Naive thymus-derived CD4-positive, alpha-beta T cell (primary cell): ENCODE data around the gene TMEM40. TPM values are rescaled to one million over a fixed set of nuclear protein-coding genes. Genes with fewer than 3 reads are reported as not detected.

Experiments
- ATAC-seq: fragments of 150-1000 bp; cut with Tn5 transposase; 2 replicates; pipeline ENCODE4 v1.10.0; 2021; ENCODE audit warnings: mild to moderate bottlenecking, moderate library complexity
- CTCF ChIA-PET: fragments of 350-600 bp; sonication (Branson Sonifier 250); formaldehyde crosslinking; loops from one replicate; lab custom pipeline; 2021; ENCODE audit warnings: antibody characterized with exemption; lab: Charles Lee
- POLR2A ChIA-PET: fragments of 350-600 bp; sonication (Branson Sonifier 250); formaldehyde crosslinking; loops from one replicate; lab custom pipeline; 2021; ENCODE audit warnings: antibody characterized with exemption, inconsistent platforms; lab: Charles Lee
- DNase-seq, 9 donors: peaks; one replicate each; pipeline versions ENCODE4 v3.0.0 to v3.0.0-alpha.2; 2020 to 2022; ENCODE audit warnings: mixed read lengths in 1 of 9
- H3K27ac ChIP-seq: one replicate; pipeline ENCODE4 v1.7.0; 2013; ENCODE audit warnings: mild to moderate bottlenecking, low read depth, low read length, moderate library complexity
- H3K27me3 ChIP-seq, 2 donors: one replicate each; pipeline ENCODE4 v1.7.0; 2013; ENCODE audit warnings: low read length in 2 of 2, mild to moderate bottlenecking in 2 of 2, moderate library complexity in 2 of 2; ENCODE audit not compliant: control insufficient read depth in 2 of 2, insufficient read depth in 2 of 2
- H3K36me3 ChIP-seq, 3 experiments: 1 replicate in 2 of 3; 2 replicates in 1 of 3; pipeline ENCODE4 v1.7.0; 2013; ENCODE audit warnings: low read length in 3 of 3, mild to moderate bottlenecking in 3 of 3, moderate library complexity in 1 of 3; ENCODE audit not compliant: insufficient read depth in 3 of 3, control insufficient read depth in 2 of 3
- H3K4me1 ChIP-seq, 2 donors: one replicate each; pipeline ENCODE4 v1.7.0; 2013; ENCODE audit warnings: low read length in 2 of 2, mild to moderate bottlenecking in 2 of 2, moderate library complexity in 1 of 2; ENCODE audit not compliant: control insufficient read depth in 2 of 2, insufficient read depth in 2 of 2
- H3K4me3 ChIP-seq: 2 replicates; pipeline ENCODE4 v1.7.0; 2013; ENCODE audit warnings: mild to moderate bottlenecking, low read length
- H3K9me3 ChIP-seq, 3 experiments: 1 replicate in 2 of 3; 2 replicates in 1 of 3; pipeline ENCODE4 v1.7.0; 2013; ENCODE audit warnings: low read length in 3 of 3; ENCODE audit not compliant: control insufficient read depth in 2 of 3
- H3K27ac Mint-ChIP-seq, 9 donors: one replicate each; pipeline ENCODE4 v1.8.0; 2020 to 2022; ENCODE audit warnings: mixed read lengths in 9 of 9, mild to moderate bottlenecking in 8 of 9, moderate library complexity in 5 of 9, inconsistent platforms in 2 of 9
- H3K27me3 Mint-ChIP-seq, 5 donors: one replicate each; pipeline ENCODE4 v1.8.0; 2021 to 2022; ENCODE audit warnings: mixed read lengths in 5 of 5, mild to moderate bottlenecking in 1 of 5
- H3K36me3 Mint-ChIP-seq, 5 donors: one replicate each; pipeline ENCODE4 v1.8.0; 2020 to 2022; ENCODE audit warnings: mixed read lengths in 5 of 5, mild to moderate bottlenecking in 3 of 5, inconsistent platforms in 1 of 5
- H3K4me1 Mint-ChIP-seq, 7 donors: one replicate each; pipeline ENCODE4 v1.8.0; 2020 to 2022; ENCODE audit warnings: mixed read lengths in 7 of 7, mild to moderate bottlenecking in 3 of 7, inconsistent platforms in 1 of 7
- H3K4me3 Mint-ChIP-seq, 10 donors: one replicate each; pipeline ENCODE4 v1.8.0; 2020 to 2022; ENCODE audit warnings: mild to moderate bottlenecking in 10 of 10, mixed read lengths in 10 of 10, moderate library complexity in 6 of 10, inconsistent platforms in 2 of 10
- H3K9me3 Mint-ChIP-seq, 11 donors: one replicate each; pipeline ENCODE4 v1.8.0; 2020 to 2022; ENCODE audit warnings: mixed read lengths in 11 of 11, mild to moderate bottlenecking in 4 of 11, inconsistent platforms in 1 of 11, moderate library complexity in 1 of 11
- intact Hi-C, 2 donors: fragments of 100-400 bp; cut with micrococcal nuclease; formaldehyde crosslinking; loops; one replicate each; pipeline ENCODE4 v1.15.1; 2023
- polyA plus RNA-seq, 2 donors: library from polyadenylated mRNA; unstranded; fragments of 300-500 nt; fragmentation: Illumina TruSeq; gene quantifications; one replicate each; pipeline ENCODE4 v1.2.3, GENCODE V29; 2021
- total RNA-seq, 6 experiments: library from RNA in 5 of 6; stranded (reverse) in 5 of 6; gene quantifications; 1 replicate in 5 of 6; 2 replicates in 1 of 6; pipeline ENCODE4 v1.2.3 and lab custom pipeline; 2021 to 2026

The TMEM40 gene
- total and polyA plus RNA-seq, 7 experiments from 2014 or later = 1.1 TPM; not detected in 6

GRCh38 chr3:12764171-12764776 lies 5.2 kb upstream of the TMEM40 start:
- intact Hi-C loops = no loop called here
- no peaks in the 10 kb centered on the region for H3K27me3 Mint-ChIP-seq
- H3K4me1 Mint-ChIP-seq = no peaks in the 10 kb centered on the region
- DNase-seq = no peak
- POLR2A ChIA-PET = no interaction called here
- Histone ChIP-seq H3K27ac (no peak overlapping the region), H3K36me3 (no peaks in the 10 kb centered on the region), H3K4me1 (no peaks in the 10 kb centered on the region), H3K4me3 (no peak overlapping the region), H3K27me3 (peaks cover 0 to 2% of the 10 kb centered on the region in 2 donors), H3K9me3 (no peaks in the 10 kb centered on the region)
- H3K27ac Mint-ChIP-seq = no peak overlapping the region
- no peak for ATAC-seq
- peaks cover 0 to 2% (median 0%) of the 10 kb centered on the region in 11 donors for H3K9me3 Mint-ChIP-seq
- no peak overlapping the region for H3K4me3 Mint-ChIP-seq
- no peaks in the 10 kb centered on the region for H3K36me3 Mint-ChIP-seq
- CTCF ChIA-PET = interaction anchor here (1.2 kb wide), 1 partner anchor 20 kb away, joined by 4 read pairs; no protein-coding TSS in a partner anchor

GRCh38 chr3:12759693-12760565 lies 870 bp upstream of the TMEM40 start:
- intact Hi-C loops = no loop called here
- peak overlapping the region in 1 of 9 donors; percentile 23 for H3K27ac Mint-ChIP-seq
- DNase-seq (no peak), ATAC-seq (no peak)
- no peaks in the 10 kb centered on the region for H3K9me3 ChIP-seq
- no peak overlapping the region for H3K4me3 Mint-ChIP-seq
- ChIA-PET CTCF (no interaction called here), POLR2A (no interaction called here)
- no peaks in the 10 kb centered on the region for H3K4me1 ChIP-seq
- H3K27ac ChIP-seq = no peak overlapping the region
- H3K4me3 ChIP-seq = no peak overlapping the region
- H3K9me3 Mint-ChIP-seq = peaks cover 0 to 2% (median 0%) of the 10 kb centered on the region in 11 donors
- H3K27me3 ChIP-seq = peaks cover 0 to 2% of the 10 kb centered on the region in 2 donors
- peaks cover 0 to 5% (median 4%) of the 10 kb centered on the region in 5 donors for H3K27me3 Mint-ChIP-seq
- peaks cover 0 to 6% (median 0%) of the 10 kb centered on the region in 7 donors for H3K4me1 Mint-ChIP-seq
- no peaks in the 10 kb centered on the region for H3K36me3 Mint-ChIP-seq
- H3K36me3 ChIP-seq = no peaks in the 10 kb centered on the region

GRCh38 chr3:12758025-12758781 lies 856 bp downstream of the TMEM40 start:
- no peak overlapping the region for H3K4me3 ChIP-seq
- Mint-ChIP-seq H3K27me3 (peaks cover 0 to 5% (median 4%) of the 10 kb centered on the region in 5 donors), H3K4me3 (no peak overlapping the region), H3K36me3 (no peaks in the 10 kb centered on the region), H3K9me3 (peaks cover 0 to 2% (median 0%) of the 10 kb centered on the region in 11 donors), H3K27ac (peak overlapping the region in 2 of 9 donors; percentile 13 to 63), H3K4me1 (peaks cover 0 to 6% (median 0%) of the 10 kb centered on the region in 7 donors)
- no peaks in the 10 kb centered on the region for H3K36me3 ChIP-seq
- no peak for DNase-seq
- no peaks in the 10 kb centered on the region for H3K9me3 ChIP-seq
- no peak for ATAC-seq
- POLR2A ChIA-PET = no interaction called here
- H3K27me3 ChIP-seq = peaks cover 0 to 2% of the 10 kb centered on the region in 2 donors
- CTCF ChIA-PET = no interaction called here
- no peaks in the 10 kb centered on the region for H3K4me1 ChIP-seq
- intact Hi-C loops = no loop called here
- no peak overlapping the region for H3K27ac ChIP-seq

GRCh38 chr3:12756635-12757034 lies 2.4 kb downstream of the TMEM40 start:
- Histone ChIP-seq H3K27me3 (peaks cover 0 to 2% of the 10 kb centered on the region in 2 donors), H3K4me1 (no peaks in the 10 kb centered on the region), H3K27ac (no peak overlapping the region), H3K9me3 (no peaks in the 10 kb centered on the region), H3K4me3 (no peak overlapping the region), H3K36me3 (no peaks in the 10 kb centered on the region)
- POLR2A ChIA-PET = no interaction called here
- intact Hi-C loops = no loop called here
- CTCF ChIA-PET = interaction anchor here (0.5 kb wide), 1 partner anchor 151 kb away, joined by 3 read pairs; no protein-coding TSS in a partner anchor
- no peak for ATAC-seq
- Mint-ChIP-seq H3K27ac (no peak overlapping the region), H3K27me3 (peaks cover 0 to 5% (median 4%) of the 10 kb centered on the region in 5 donors), H3K36me3 (no peaks in the 10 kb centered on the region), H3K9me3 (no peaks in the 10 kb centered on the region), H3K4me1 (peaks cover 0 to 6% (median 0%) of the 10 kb centered on the region in 7 donors), H3K4me3 (no peak overlapping the region)
- no peak for DNase-seq

GRCh38 chr3:12756175-12756574 lies 2.9 kb downstream of the TMEM40 start:
- Histone ChIP-seq H3K27me3 (peaks cover 0 to 2% of the 10 kb centered on the region in 2 donors), H3K4me1 (no peaks in the 10 kb centered on the region), H3K36me3 (no peaks in the 10 kb centered on the region), H3K27ac (no peak overlapping the region), H3K9me3 (no peaks in the 10 kb centered on the region), H3K4me3 (no peak overlapping the region)
- intact Hi-C loops = no loop called here
- CTCF ChIA-PET = no interaction called here
- DNase-seq (no peak), ATAC-seq (no peak)
- peaks cover 0 to 6% (median 0%) of the 10 kb centered on the region in 7 donors for H3K4me1 Mint-ChIP-seq
- no peaks in the 10 kb centered on the region for H3K9me3 Mint-ChIP-seq
- H3K36me3 Mint-ChIP-seq = no peaks in the 10 kb centered on the region
- POLR2A ChIA-PET = no interaction called here
- peaks cover 0 to 5% (median 4%) of the 10 kb centered on the region in 5 donors for H3K27me3 Mint-ChIP-seq
- no peak overlapping the region for H3K4me3 Mint-ChIP-seq
- H3K27ac Mint-ChIP-seq = no peak overlapping the region

GRCh38 chr3:12755754-12756153 lies 3.3 kb downstream of the TMEM40 start:
- H3K27me3 ChIP-seq = peaks cover 0 to 2% of the 10 kb centered on the region in 2 donors
- ChIA-PET CTCF (no interaction called here), POLR2A (no interaction called here)
- Mint-ChIP-seq H3K4me1 (peaks cover 0 to 9% (median 0%) of the 10 kb centered on the region in 7 donors), H3K27me3 (peaks cover 0 to 5% (median 4%) of the 10 kb centered on the region in 5 donors), H3K9me3 (no peaks in the 10 kb centered on the region), H3K27ac (no peak overlapping the region), H3K4me3 (no peak overlapping the region), H3K36me3 (no peaks in the 10 kb centered on the region)
- H3K4me3 ChIP-seq = no peak overlapping the region
- H3K9me3 ChIP-seq = no peaks in the 10 kb centered on the region
- no peak overlapping the region for H3K27ac ChIP-seq
- H3K4me1 ChIP-seq = no peaks in the 10 kb centered on the region
- ATAC-seq (no peak), DNase-seq (no peak)
- H3K36me3 ChIP-seq = no peaks in the 10 kb centered on the region
- intact Hi-C loops = no loop called here
